Measurements from ENCODE around the gene SURF2.
"Not testable (repeated sequence)": the region's sequence is repeated elsewhere in the genome, so short reads cannot be mapped to it uniquely, and the experiment has no call there.

GRCh38 chr9:133377280-133377679 lies 20.9 kb downstream of the SURF2 start:
- not testable (repeated sequence) for TF ChIP-seq CTCF (IDR thresholded peaks at IDR 0.05); POLR2A (IDR thresholded peaks at IDR 0.05; ENCODE audit: low read depth); POLR2AphosphoS5 (IDR thresholded peaks at IDR 0.05)
